Activated CD4-positive, CD25-positive, alpha-beta regulatory T cell (primary cell): ENCODE data around the gene MTTP.

Experiments
- DNase-seq, 4 experiments: peaks; one replicate each; lab custom pipeline; 2025; lab: John Stamatoyannopoulos, UW

Gene MTTP

GRCh38 chr4:99670409-99671073 is 95.9 kb downstream of the MTTP start:
- DNase-seq = no peak
